COR-L47 (cell line): ENCODE data around the gene CD300LF.

Experiments
- DNase-seq: peaks from one replicate; lab custom pipeline; 2025; lab: John Stamatoyannopoulos, UW

The CD300LF gene

DNA sequence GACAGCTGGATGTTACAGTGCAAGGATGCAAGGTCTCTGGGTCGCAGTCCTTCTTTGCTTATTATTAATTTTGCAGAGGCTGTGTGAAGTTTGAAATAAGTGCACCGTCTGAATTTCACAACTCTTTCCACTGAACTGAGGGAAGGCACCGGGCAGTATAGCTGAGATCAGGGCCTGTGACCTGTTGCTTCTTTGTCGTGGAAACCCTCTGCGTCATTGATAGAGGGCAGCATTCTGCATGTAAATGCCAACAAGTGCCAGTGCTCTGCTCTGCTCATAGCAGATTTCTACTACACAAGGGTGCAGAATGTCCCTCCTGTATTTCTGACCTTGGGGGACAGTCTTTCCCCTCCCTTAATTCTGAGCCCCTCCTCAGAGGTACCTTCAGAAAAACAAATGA, 26.0 kb downstream of the CD300LF start:
- DNase-seq = no peak

- no peak for DNase-seq
Measured at GRCh38 chr17:74682471-74683190, 30.1 kb downstream of the CD300LF start.

DNA sequence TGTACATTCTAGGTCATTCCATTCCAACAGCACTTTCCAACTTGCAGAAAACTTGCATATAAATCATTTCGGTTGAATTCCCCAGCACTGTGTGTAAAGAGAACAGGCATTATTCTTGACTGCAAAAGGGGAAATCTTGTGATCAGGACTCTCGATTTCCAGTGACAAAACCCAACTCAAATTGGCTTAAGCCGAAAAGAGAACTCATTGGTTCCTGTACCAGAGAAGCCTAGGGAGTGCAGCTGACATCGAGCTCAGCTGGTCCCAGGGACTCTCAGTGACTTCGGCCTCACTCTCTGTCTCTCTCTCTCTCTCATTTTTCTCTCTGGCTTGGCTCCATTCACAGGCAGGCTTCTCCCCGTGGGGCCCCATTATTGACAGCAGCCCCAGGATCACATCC, 30.7 kb downstream of the CD300LF start:
- no peak for DNase-seq

- no peak for DNase-seq
Measured at GRCh38 chr17:74680941-74681340, 31.8 kb downstream of the CD300LF start.

- no peak for DNase-seq
Measured at GRCh38 chr17:74680213-74680612, 32.5 kb downstream of the CD300LF start.

DNA sequence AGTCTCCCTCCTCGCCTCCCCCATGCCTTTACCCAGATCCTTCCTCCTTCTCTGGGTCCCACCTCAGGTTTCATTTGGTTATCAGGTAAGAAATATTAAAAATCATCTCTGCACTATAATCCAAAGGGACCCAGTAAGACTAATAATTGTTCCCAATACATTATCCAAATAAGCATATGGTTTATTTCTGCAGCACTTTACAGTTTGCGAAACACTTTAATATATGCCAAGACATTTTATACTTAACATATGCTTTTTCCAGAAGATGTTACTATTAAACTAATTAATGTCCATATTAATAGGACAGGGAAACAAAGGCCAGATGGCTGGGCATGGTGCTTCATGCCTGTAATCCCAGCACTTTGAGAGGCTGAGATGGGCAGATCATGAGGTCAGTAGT, 33.3 kb downstream of the CD300LF start:
- DNase-seq = no peak

DNA sequence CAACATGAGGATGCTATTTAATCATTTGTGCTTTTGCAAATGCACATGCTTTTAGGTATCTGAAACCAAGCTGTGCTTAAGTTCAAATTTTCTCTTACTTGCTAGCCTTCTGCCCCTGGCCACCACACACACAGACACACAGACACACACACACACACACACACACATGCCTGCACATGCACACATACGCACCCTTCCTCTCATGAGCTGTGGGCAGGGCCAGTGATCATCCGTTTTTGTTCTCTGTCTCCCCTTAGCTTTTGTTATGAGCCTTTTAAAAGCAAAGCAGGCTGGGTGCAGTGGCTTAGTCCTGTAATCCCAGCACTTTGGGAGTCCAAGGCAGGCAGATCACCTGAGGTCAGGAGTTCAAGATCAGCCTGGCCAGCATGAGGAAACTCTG, 34.2 kb downstream of the CD300LF start:
- no peak for DNase-seq

DNA sequence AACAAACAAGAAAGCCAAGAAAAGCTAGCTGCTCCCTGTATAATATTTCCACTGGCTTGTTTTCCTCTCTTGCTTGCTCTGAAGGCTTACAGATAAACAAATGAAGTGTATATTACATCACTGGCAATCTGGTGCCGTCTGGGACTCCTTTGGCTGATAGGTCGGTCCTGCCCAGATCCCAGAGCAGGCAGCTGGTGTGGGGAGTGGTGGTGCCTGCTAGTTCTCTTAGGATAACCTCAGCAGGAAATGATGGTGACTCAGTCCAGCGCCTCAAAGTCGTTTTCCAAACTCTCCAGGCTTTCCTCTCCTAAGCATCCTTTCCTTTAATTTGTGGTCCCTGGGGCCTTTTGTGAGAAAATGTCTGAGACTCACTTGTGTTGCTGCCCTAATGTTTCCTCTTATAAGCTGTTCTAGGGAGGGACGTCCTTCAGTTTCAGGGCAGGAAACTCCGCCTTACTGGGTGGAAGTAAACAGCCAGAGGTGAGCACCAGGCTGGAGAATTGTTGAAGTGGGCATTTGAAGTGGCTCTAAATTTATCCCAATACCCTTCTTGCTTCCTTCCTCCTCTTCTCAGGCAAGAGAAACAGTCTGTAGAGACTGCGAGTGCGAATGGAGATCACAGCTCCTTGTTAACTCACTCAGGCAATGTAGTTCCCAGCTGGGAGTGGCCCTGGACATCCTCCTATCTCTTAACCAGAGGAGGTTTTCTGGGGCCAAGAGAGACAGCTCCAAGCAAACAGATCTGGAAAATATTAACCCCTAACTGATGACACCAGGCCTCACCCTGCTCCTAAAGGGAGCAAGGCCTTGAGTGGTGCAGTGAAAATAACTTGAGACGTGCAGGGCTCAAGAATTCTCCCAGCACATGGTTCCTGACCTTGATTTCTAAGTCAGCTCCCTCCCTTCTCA, 34.9 kb downstream of the CD300LF start:
- no peak for DNase-seq

DNA sequence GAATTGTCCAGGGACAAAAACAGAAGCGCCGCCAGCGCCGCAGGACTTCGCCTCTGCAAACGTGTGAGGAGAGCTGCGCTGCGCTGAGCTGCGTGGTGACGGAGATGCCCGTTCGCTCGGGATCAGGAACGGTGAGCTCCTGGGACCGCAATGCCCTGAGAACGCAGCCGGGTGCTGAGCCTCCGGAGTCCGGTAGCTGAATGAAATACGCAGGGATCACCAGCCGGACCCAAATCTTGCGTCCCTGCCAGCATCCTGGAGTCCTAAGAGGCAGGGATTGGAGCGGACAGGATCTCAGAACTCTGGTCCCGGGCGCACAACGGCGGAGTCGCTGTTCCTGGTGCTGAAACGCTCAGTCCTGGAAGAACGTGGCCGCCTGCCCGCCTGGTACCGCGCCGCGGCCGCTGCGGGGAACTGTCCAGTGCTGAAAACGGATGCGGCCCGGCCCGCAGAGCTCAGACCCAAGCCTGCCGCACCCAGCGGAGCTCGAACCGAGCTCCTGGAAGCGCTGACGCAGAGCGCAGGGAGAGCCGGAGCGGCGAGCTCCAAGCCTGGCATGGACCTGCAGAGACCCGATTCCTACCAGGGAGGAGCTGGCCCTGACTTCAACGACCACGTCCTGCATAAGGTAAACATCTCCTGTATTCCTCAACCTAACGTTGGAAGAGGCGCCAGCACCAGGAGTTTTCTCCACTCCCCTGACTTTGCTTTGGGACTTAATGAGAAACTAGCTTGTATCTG, 41.5 kb downstream of the CD300LF start:
- no peak for DNase-seq

GRCh38 chr17:74670329-74670728, 42.4 kb downstream of the CD300LF start:
- no peak for DNase-seq

DNA sequence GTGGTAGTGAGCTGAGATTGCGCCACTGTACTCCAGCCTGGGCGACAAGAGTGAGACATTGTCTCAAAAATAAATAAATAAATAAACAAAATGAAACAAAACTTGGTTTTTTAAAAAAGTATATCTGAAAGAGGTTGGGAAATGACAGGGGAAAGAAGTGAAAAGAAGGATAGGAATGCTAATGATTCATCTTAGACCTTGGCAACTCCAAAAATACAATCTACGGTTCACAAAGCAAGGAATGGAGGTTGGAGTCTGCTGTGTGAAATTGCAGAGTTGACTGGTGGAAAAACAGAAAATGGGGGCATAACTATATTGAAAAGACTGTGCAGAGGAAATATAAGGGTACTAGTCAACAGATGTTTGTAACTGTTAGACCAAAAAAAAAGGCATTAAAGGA, 49.2 kb downstream of the CD300LF start:
- DNase-seq = no peak

DNA sequence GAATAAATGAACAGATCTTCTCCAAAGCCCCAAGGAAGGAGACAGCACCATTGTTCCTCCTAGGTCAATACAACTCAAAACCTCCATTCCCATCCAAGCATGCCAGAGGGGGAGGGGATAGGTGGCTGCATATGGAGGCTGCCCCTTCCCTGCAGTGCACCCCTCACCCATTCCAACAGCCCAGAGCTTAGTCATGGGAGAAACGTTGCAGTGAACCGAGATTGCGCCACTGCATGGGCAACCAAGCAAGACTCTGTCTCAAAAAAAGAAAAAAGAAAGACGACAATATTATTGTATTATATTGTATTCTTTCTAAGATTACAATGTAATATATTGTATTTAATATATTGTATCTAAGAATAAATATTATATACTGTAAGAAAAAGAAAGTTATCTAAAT, 52.8 kb downstream of the CD300LF start:
- DNase-seq = no peak

- DNase-seq = no peak
Measured at GRCh38 chr17:74658620-74659019, 54.1 kb downstream of the CD300LF start.

DNA sequence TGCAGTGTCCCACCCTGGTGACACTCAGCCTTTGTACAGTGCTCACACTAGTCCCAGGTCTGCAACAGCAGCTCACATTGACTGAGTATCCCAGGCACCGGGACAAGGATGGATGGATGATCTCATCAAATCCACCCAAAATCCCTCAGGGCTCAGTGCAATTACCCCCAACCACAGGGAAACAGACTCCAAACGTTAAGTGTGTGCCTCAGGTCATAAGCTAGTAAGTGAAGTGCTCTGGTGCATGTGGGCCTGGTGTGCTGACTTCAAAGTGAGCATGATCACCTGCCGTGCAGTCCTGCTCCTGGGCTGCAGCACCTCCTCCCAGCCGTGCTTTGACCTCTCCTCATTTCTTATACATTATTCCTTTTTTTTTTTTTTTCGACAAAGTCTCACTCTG, 58.0 kb downstream of the CD300LF start:
- DNase-seq = no peak

DNA sequence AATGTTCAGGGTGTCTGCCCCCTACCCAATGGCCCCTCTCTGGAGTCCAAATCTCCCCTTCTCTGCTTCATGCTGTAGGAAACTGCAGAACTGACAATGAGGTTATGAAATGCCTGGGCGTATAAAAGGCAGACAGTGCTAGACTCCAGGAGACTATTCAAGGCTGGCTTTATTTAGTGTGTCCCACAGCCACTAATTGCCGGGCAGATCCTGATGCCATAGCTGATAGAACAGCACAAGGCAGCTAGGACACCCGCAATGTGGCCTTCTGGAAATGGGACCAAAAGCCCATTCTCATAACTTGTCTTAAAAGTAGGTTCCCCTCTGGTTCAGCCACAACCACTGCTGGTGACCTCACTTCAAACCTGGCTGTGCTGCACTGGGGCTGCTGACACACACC, 60.7 kb downstream of the CD300LF start:
- DNase-seq = no peak

GRCh38 chr17:74649909-74650308, 62.8 kb downstream of the CD300LF start:
- DNase-seq = no peak

DNA sequence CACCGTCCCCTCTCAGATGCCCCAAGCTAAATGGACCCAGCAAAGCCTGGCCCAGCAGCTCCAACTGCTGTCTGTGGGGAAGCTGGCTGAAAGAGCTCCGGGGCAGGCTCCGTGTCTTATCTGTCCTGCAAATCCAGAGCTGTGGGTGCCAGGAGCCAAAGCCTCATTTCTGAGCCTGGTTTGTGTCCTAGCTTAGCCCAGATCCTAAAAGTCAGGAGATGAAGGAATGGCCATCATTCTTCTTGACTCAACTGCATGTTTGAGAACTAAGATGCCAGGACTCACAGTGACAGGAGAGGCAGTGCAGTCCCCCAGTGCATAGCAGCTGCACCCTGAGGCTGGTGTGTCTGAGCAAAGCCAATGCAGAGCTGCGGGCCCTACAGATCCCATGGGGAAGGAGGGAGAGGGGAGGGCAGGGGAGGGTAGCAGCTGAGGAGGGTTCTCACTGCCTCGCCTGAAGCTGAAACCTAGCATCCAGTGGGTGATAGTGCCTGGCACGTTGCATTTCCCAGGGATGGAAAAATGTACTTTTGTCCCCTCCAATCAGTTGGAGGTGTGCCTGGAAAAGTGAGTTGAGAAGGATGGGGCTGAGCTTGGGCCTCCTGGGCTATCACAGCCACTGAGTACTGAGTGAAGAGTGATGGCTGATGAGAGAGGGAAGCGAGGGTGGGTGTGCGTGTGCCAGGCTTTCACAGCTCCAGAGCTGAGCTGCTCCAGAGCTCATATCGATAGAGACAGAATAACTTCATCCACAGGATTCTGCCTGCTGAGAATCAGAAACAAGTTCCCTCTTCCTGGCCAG, 64.7 kb downstream of the CD300LF start:
- no peak for DNase-seq

DNA sequence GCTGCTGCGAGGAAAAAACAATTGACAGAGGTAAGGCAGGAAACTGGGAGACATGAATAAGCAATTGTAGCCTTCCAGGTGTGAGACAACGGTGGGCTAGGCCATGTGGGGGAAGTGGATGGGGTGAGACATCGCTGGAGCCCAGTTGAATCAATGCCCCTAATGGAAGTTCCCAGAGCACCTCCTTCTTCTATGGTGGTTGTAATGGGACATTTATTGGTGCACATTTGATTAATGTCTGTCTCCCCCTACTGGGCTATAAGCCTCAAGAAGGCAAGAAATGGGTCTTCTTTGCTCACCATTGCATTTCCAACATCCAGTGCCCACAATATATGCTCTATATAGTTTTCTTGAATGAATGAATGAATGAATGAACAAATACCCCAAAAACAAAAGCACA, 66.5 kb downstream of the CD300LF start:
- no peak for DNase-seq

DNA sequence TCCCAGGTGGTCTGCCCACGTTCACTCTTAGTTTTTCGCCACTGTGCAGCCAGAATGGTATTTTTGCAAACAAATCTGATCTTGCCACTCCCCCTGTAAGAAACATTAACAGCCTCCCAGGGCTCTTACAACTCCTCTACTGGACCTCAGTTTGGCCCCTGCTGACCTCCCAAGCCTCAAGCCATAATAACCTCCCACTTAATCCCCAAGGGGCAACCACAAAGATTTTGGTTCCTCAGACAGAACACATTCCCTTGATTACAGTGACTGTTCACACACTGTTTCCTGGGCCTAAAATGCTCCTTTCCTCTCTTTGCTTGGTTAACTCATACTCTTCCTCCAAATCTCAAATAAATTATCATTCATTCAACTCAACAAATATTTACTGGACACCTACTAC, 67.7 kb downstream of the CD300LF start:
- DNase-seq = no peak

DNA sequence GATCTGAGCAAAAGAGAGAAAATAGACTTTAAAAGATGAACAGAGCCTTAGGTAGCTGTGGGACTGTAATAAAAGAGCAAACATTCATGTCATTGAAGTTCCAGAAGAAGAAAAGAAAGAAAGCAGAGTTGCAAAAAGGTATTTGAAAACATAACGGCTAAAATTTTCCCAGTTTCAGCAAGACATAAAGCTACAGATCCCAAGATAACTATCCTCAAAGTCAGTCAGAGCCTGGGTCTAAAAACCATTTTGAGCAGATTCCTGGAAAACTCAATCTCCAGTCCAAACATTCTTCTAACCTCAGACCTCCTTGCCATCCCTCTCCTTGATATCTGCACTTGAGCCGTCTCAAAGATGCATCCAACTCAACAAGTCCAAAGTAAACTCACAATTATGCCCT, 68.3 kb downstream of the CD300LF start:
- DNase-seq = no peak
